Neural crest cell (in vitro differentiated cells): ENCODE data around the gene NUFIP2. TPM values are rescaled to one million over a fixed set of nuclear protein-coding genes. Genes with fewer than 3 reads are reported as not detected.

Experiments
- DNase-seq: peaks from one replicate; pipeline ENCODE4 v3.0.0; 2021; ENCODE audit warnings: low read depth, mixed read lengths, low spot score
- H3K27ac Mint-ChIP-seq: one replicate; pipeline ENCODE4 v1.8.0; 2021; ENCODE audit warnings: mild to moderate bottlenecking, mixed read lengths; ENCODE audit not compliant: unreplicated experiment
- H3K27me3 Mint-ChIP-seq: 2 replicates; pipeline ENCODE4 v1.8.0; 2021; ENCODE audit warnings: low read depth, mild to moderate bottlenecking, mixed read lengths
- H3K36me3 Mint-ChIP-seq: 2 replicates; pipeline ENCODE4 v1.8.0; 2021; ENCODE audit warnings: low read depth, mild to moderate bottlenecking, mixed read lengths
- H3K4me1 Mint-ChIP-seq: 2 replicates; pipeline ENCODE4 v1.8.0; 2021; ENCODE audit warnings: mixed read lengths
- H3K4me3 Mint-ChIP-seq: one replicate; pipeline ENCODE4 v1.8.0; 2021; ENCODE audit warnings: mild to moderate bottlenecking, mixed read lengths
- H3K9me3 Mint-ChIP-seq: 2 replicates; pipeline ENCODE4 v1.8.0; 2021; ENCODE audit warnings: mixed read lengths
- CTCF ChIP-seq: fragments of 200-600 bp; sonication (generic); conservative IDR thresholded peaks from 2 replicates; pipeline ENCODE4 v1.5.0; 2021; ENCODE audit warnings: antibody characterized with exemption, mild to moderate bottlenecking
- total RNA-seq: library from RNA; stranded (reverse); gene quantifications from 2 replicates; pipeline ENCODE4 v1.2.1, GENCODE V29; 2021

The NUFIP2 gene
- total RNA-seq, 1 donor from 2014 or later = 61.7 TPM

GRCh38 chr17:29299031-29299430 is 5.1 kb upstream of the NUFIP2 start:
- DNase-seq = no peak
- Mint-ChIP-seq H3K36me3 (no peaks in the 10 kb centered on the region), H3K27ac (no peak overlapping the region), H3K4me1 (peaks cover 12% of the 10 kb centered on the region), H3K27me3 (peaks cover 2% of the 10 kb centered on the region), H3K9me3 (no peaks in the 10 kb centered on the region), H3K4me3 (no peak overlapping the region)
- TF ChIP-seq CTCF = no peak

GRCh38 chr17:29295420-29295819 is 1.5 kb upstream of the NUFIP2 start:
- peaks cover 6% of the 10 kb centered on the region for H3K36me3 Mint-ChIP-seq
- no peak for DNase-seq
- peaks cover 8% of the 10 kb centered on the region for H3K27me3 Mint-ChIP-seq
- H3K27ac Mint-ChIP-seq = no peak overlapping the region
- H3K4me1 Mint-ChIP-seq = peaks cover 32% of the 10 kb centered on the region
- no peaks in the 10 kb centered on the region for H3K9me3 Mint-ChIP-seq
- peak overlapping the region; percentile 74 for H3K4me3 Mint-ChIP-seq
- TF ChIP-seq CTCF = no peak

GRCh38 chr17:29294580-29294900 is 592 bp upstream of the NUFIP2 start:
- no peak for DNase-seq
- Mint-ChIP-seq H3K27me3 (peaks cover 8% of the 10 kb centered on the region), H3K9me3 (no peaks in the 10 kb centered on the region), H3K4me3 (peak overlapping the region; percentile 100), H3K36me3 (peaks cover 8% of the 10 kb centered on the region), H3K27ac (peak overlapping the region; percentile 99), H3K4me1 (peaks cover 36% of the 10 kb centered on the region)
- no peak for TF ChIP-seq CTCF

- H3K4me1 Mint-ChIP-seq = peaks cover 44% of the 10 kb centered on the region
- DNase-seq = peak; percentile 58
- H3K27me3 Mint-ChIP-seq = peaks cover 8% of the 10 kb centered on the region
- TF ChIP-seq CTCF = no peak
- H3K9me3 Mint-ChIP-seq = no peaks in the 10 kb centered on the region
- peak overlapping the region; percentile 99 for H3K27ac Mint-ChIP-seq
- peak overlapping the region; percentile 100 for H3K4me3 Mint-ChIP-seq
- H3K36me3 Mint-ChIP-seq = peaks cover 8% of the 10 kb centered on the region
Observed at GRCh38 chr17:29292992-29293889, 707 bp downstream of the NUFIP2 start.

GRCh38 chr17:29292071-29292991 is 1.6 kb downstream of the NUFIP2 start:
- TF ChIP-seq CTCF = no peak
- Mint-ChIP-seq H3K27me3 (peaks cover 8% of the 10 kb centered on the region), H3K27ac (peak overlapping the region; percentile 93), H3K4me3 (peak overlapping the region; percentile 100), H3K36me3 (peaks cover 8% of the 10 kb centered on the region), H3K9me3 (no peaks in the 10 kb centered on the region), H3K4me1 (peaks cover 44% of the 10 kb centered on the region)
- DNase-seq = peak; percentile 9
